ENCODE measurements around the gene RALGPS1.

DNA sequence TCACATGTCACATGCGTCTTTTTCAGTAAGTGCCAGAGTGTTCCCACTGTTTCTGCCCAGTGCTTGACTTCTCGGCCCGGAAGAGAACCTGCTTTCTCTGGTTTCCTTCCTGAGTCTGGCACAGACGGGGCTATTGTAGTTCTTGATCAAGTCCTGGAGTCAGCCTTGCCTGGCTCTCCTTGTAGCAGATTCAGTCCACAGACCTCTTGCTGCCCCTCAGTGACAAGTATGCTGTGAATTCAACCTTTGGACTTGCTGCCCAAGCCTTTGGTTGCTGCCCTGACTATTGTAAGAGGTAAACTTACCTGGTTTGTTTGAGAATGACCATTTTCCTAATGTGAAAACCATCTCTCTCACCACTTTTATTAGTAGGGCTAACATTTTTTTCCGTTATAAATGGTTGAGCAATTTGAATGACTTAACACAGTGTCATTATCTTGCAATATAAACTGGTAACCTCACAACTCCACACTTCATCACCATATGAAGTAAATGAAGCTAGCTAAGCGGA, 29.4 kb upstream of the RALGPS1 start:
- TF ChIP-seq, protein P1, sequence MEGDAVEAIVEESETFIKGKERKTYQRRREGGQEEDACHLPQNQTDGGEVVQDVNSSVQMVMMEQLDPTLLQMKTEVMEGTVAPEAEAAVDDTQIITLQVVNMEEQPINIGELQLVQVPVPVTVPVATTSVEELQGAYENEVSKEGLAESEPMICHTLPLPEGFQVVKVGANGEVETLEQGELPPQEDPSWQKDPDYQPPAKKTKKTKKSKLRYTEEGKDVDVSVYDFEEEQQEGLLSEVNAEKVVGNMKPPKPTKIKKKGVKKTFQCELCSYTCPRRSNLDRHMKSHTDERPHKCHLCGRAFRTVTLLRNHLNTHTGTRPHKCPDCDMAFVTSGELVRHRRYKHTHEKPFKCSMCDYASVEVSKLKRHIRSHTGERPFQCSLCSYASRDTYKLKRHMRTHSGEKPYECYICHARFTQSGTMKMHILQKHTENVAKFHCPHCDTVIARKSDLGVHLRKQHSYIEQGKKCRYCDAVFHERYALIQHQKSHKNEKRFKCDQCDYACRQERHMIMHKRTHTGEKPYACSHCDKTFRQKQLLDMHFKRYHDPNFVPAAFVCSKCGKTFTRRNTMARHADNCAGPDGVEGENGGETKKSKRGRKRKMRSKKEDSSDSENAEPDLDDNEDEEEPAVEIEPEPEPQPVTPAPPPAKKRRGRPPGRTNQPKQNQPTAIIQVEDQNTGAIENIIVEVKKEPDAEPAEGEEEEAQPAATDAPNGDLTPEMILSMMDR (IDR thresholded peaks at IDR 0.05) = no peak
- TF ChIP-seq POLR2A (IDR thresholded peaks at IDR 0.05) = no peak
- TF ChIP-seq EP300 (IDR thresholded peaks at IDR 0.05) = peak; percentile 11 to 51

All from tibial nerve (tissue), 4 donors.